Measurements from ENCODE around the gene NBPF15. TPM values are rescaled to one million over a fixed set of nuclear protein-coding genes. Genes with fewer than 3 reads are reported as not detected.
"Not testable (repeated sequence)": the region's sequence is repeated elsewhere in the genome, so short reads cannot be mapped to it uniquely, and the experiment has no call there.

Gene NBPF15
- total and polyA plus RNA-seq, 9 of the 15 experiments (the other 6 are each of a cell fraction or from before 2014, with no cell fraction given), result 1.8 to 13.2 (median 6.0) TPM

- BruUV-seq (replicated peaks); intact Hi-C loops (cut with micrococcal nuclease): not testable (repeated sequence)
These were observed 21.7 kb downstream of the NBPF15 start for GRCh38 chr1:144439737-144440136.

More at GRCh38 chr1:144439737-144440136, 21.7 kb downstream of the NBPF15 start:
- H3K27ac ChIP-seq (ENCODE audit: extremely low read depth, low read depth, low read length); H3K4me3 ChIP-seq; DNase-seq (ENCODE audit: extremely low read depth in 1 of 4, low spot score in 3 of 4); H3K27me3 ChIP-seq (ENCODE audit: control insufficient read depth in 2 of 2, insufficient read depth in 2 of 2, low read length in 2 of 2); ATAC-seq; FAIRE-seq; H3K79me2 ChIP-seq (ENCODE audit: control insufficient read depth, insufficient read depth, low read length); POLR2A ChIA-PET; H3K9ac ChIP-seq (ENCODE audit: insufficient read depth in 1 of 2, low read depth in 2 of 2, low read length in 2 of 2); H4K20me1 ChIP-seq (replicated peaks; ENCODE audit: control insufficient read depth, insufficient read depth, low read length); H3K36me3 ChIP-seq (ENCODE audit: control insufficient read depth, insufficient read depth, low read length); H3K4me1 ChIP-seq (replicated peaks in 1 of 2; ENCODE audit: control insufficient read depth in 2 of 2, insufficient read depth in 2 of 2, low read length in 2 of 2); CTCF ChIA-PET (ENCODE audit: low intra/inter-chr PET ratio); in situ Hi-C loops (cut with MboI); H3K9me1 ChIP-seq (ENCODE audit: control insufficient read depth, insufficient read depth, low read length); H3K4me2 ChIP-seq (ENCODE audit: insufficient read depth, low read length); H3K9me3 ChIP-seq (replicated peaks; ENCODE audit: control insufficient read depth, insufficient read depth, low read depth, low read length): not testable (repeated sequence)
- TF ChIP-seq RAD21 (CRISPR knock-in tag; conservative IDR thresholded peaks at IDR 0.05 in 1 of 2, IDR thresholded peaks at IDR 0.05 in 1 of 2) (peak; percentile 8 to 19; a peak in 1 of 4 replicates), CTCF (IDR thresholded peaks at IDR 0.05 in 2 of 3, conservative IDR thresholded peaks at IDR 0.05 in 1 of 3; ENCODE audit: insufficient read depth in 2 of 3, low read depth in 1 of 3, low read length in 3 of 3) (peak in 1 of 3 experiments; percentile 37; a peak in 2 of 6 replicates)
- 13% methylated on average over 4 of the region's 7 CpGs for WGBS (ENCODE audit: insufficient coverage, low coverage, missing lambda C conversion rate)
- peak overlapping the region; percentile 51; the same call in 1 of the 2 replicates for H2AFZ ChIP-seq (ENCODE audit: low read depth, low read length)

Measured in K562 (cell line).